DMS114 treated with DMSO at 0.1 percent for 48 hours (cell line): ENCODE results near the gene CDH16.
"Not testable (repeated sequence)": the region's sequence is repeated elsewhere in the genome, so short reads cannot be mapped to it uniquely, and the experiment has no call there.

Source experiments
- DNase-seq: peaks from one replicate; lab custom pipeline; 2025; ENCODE audit not compliant: unreplicated experiment; lab: John Stamatoyannopoulos, UW

The CDH16 gene

DNA sequence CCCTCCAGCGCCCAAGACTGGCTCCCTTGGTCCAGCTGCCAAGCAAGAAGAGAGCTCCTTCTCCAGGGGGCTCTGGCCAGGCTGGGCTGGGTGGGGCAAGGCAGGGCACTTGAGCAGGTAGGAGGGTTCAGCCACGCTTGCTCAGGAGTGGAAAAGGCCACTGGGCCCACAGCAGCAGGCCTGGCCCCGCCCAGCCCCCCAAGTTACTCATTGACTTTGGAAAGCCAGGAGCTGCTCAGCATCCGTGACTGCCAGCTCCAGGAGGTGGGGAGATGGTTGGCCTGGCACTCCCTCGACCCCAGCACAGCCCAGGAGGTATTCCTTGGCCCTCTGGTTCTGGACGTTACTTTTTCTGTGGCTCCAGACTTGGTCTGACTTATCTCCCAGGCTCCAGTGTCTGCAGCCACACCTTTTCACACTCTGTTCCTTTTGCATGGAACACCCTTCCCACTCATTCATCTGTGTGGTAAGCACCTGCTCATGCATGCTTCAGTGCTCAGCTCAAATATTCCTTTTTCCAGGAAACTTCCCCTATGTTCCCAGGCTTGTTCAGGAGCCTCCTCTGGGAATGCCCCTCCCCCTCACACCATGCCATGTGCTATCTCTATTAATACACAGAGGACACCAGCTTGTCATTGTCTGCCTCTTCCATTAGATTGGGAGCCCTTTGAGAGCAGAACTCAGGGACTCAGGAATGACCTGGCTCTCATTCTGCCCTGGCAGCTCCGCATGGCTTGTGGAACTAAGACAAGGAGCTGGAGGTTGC is at the start of gene CDH16:
Gene CDH16 (minus strand): TSS at position 83 of the 766 bp plus-strand sequence. CDS start 820 bp downstream, outside the sequence.
- DNase-seq = no peak

- DNase-seq = no peak
These were observed 45.4 kb upstream of the CDH16 start for GRCh38 chr16:66964049-66964448.

- DNase-seq = no peak
These were observed 43.2 kb upstream of the CDH16 start for GRCh38 chr16:66961914-66962313.

DNA sequence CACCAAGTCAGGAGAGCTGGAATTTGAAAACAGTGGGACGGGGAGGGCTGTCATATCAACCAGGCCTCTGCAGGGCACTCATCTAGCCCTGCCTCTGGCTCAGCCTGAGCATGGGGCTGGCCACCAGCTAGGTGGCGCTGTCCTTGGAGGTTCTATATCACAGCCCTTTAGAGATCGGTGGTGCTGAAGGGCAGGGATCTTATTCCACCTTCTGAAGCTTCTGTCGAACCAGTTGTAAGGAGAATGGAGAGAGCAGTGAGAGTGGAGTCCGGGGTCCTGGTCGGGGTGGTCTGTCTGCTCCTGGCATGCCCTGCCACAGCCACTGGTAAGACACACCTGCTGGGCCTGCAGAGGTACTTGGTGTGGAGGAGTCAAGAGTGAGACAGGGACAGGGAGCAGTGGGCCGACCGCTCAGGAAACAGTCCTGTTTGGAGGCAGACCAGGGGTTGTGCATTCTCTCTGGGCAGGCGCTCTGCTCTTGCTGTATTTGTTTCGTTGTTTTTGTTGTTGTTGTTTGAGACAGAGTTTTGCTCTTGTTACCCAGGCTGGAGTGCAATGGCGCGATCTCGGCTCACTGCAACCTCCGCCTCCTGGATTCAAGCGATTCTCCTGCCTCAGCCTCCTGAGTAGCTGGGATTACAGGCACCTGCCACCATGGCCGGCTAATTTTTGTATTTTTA is 42.5 kb upstream of the CDH16 start, which contains the start of gene CES3:
Gene CES3 (plus strand): TSS at position 202 of the 680 bp plus-strand sequence. CDS start 42 bp downstream, at position 244.
- peak; percentile 50 for DNase-seq

DNA sequence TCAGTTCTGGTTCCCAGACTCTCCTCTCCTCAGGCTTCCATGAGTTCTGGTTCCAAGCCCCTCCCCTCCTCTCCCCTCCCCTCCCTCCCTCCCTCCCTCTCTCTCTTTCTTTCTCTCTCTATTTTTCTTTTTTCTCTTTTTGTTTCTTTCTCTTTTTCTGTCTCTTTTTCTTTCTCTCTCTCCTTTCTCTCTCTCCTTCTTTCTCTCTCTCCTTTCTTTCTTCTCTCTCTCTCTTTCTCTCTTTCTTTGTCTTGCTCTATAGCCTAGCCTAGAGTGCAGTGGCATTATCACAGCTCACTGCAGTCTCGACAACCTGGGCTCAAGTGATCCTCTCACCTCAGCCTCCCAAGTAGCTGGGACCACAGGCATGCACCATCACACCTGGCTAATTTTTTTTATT is 41.6 kb upstream of the CDH16 start:
- DNase-seq = no peak

- DNase-seq = no peak
These were observed 41.0 kb upstream of the CDH16 start for GRCh38 chr16:66959704-66960161.

GRCh38 chr16:66958857-66959703 is 40.4 kb upstream of the CDH16 start:
- no peak for DNase-seq

- not testable (repeated sequence) for DNase-seq
These were observed 37.4 kb upstream of the CDH16 start for GRCh38 chr16:66956154-66956457.

- not testable (repeated sequence) for DNase-seq
These were observed 36.9 kb upstream of the CDH16 start for GRCh38 chr16:66955363-66956153.

GRCh38 chr16:66954097-66954659 is 35.5 kb upstream of the CDH16 start:
- DNase-seq = peak; percentile 68

- no peak for DNase-seq
These were observed 34.9 kb upstream of the CDH16 start for GRCh38 chr16:66953462-66954096.

DNA sequence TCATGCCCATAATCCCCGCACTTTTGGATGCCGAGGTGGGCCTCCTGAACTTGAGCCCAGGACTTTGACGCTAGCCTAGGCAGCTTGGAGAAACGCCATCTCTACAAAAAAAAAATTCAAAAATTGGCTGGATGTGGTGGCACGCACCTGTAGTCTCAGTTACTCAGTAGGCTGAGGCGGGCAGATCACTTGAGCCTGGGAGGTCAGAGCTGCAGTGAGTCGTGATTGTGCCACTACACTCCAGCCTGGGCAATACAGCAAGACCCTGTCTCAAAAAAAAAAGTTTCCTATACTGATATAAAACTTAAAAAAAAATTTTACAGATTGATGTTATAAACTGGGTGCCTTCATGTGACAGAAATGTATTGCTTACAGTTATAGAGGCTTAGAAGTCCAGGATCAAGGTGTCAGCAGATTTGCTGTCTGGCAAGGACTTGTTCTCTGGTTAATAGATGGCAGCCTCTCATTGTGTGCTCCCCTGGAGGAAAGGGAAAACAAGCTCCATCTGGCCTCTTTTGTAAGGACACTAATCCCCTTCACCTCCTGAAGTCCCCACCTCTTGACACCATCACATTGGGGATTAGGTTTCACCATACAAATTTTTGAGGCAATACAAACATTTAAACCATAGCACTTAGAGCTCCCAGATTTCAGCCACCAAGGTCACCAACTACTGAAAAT is 33.9 kb upstream of the CDH16 start:
- no peak for DNase-seq

GRCh38 chr16:66950971-66951790 is 32.5 kb upstream of the CDH16 start:
- no peak for DNase-seq

DNA sequence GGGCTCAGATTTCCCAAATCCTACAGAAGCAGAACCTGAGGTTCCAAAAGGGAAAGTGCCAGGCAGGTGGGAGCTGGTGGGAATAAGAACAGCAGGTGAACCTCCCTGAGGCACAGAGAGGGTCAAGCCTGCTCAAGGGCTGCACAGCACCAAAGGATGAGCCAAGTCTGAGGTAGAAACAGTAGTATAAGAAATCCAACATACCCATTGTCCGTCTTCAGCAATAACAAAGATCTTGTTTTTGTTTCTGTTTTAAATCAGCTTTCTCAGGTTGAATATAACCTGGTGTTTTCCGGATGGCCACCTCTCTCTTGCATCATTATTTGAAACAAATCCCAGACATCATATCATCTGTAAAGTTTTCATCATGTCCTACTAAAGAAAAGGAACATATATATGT is 31.8 kb upstream of the CDH16 start:
- DNase-seq = no peak

- DNase-seq = no peak
These were observed 30.8 kb upstream of the CDH16 start for GRCh38 chr16:66949472-66949871.

- DNase-seq = no peak
These were observed 30.1 kb upstream of the CDH16 start for GRCh38 chr16:66948837-66949225.

DNA sequence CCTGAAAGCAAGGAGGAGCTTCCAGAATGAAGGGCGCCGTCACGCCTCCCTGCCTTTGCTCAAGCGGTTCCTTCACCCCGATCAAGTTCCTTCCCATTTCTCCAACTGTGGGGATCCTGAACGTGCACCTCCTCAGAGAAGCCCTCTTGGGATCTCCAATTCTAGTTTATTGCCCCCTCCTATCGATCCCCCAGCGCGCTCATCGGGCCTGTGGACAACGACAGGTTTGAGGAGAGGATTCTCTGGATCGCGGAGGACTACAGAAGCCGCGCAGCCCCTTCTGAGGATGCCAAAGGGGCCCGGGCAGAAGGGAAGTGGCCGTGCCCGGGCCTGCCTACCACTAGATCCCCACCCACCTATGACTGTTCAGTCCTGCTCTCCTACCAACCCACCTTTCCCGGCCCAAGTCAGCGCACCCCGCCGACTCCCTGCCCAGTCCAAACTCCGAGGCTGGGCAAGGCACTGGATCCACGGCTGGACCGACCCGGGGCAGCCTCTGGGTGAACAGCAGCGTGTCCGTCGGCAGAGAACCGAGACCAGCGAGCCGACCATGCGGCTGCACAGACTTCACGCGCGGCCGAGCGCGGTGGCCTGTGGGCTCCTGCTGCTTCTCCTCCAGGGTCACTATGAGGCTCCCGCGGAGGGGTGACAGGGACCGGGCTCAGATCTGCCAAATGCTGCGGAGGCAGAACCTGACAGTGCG is 29.6 kb upstream of the CDH16 start:
- DNase-seq = no peak
